AG08395 (cell line): ENCODE measurements around the gene VAMP4.
"Not testable (repeated sequence)": the region's sequence is repeated elsewhere in the genome, so short reads cannot be mapped to it uniquely, and the experiment has no call there.

Experiments
- DNase-seq: peaks from one replicate; pipeline ENCODE4 v3.0.0; 2012; ENCODE audit warnings: mixed read lengths, low spot score

The VAMP4 gene

DNA sequence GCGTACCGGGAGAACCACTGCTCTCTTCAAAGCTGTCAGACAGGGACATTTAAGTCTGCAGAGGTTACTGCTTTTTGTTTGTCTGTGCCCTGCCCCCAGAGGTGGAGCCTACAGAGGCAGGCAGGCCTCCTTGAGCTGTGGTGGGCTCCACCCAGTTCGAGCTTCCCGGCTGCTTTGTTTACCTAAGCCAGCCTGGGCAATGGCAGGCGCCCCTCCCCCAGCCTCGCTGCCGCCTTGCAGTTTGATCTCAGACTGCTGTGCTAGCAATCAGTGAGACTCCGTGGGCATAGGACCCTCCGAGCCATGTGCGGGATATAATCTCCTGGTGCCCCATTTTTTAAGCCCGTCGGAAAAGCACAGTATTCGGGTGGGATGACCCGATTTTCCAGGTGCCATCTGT, 46.1 kb downstream of the VAMP4 start:
- not testable (repeated sequence) for DNase-seq

DNA sequence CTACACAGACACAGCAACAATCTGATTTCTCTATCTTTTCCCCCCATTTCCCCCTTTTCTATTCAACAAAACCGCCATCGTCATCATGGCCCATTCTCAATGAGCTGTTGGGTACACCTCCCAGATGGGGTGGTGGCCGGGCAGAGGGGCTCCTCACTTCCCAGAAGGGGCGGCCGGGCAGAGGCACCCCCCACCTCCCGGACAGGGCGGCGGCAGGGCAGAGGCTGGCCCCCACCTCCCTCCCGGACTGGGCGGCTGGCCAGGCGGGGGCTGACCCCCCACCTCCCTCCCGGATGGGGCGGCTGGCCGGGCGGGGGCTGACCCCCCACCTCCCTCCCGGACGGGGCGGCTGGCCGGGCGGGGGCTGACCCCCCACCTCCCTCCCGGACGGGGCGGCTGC, 48.3 kb downstream of the VAMP4 start:
- DNase-seq, result not testable (repeated sequence)

DNA sequence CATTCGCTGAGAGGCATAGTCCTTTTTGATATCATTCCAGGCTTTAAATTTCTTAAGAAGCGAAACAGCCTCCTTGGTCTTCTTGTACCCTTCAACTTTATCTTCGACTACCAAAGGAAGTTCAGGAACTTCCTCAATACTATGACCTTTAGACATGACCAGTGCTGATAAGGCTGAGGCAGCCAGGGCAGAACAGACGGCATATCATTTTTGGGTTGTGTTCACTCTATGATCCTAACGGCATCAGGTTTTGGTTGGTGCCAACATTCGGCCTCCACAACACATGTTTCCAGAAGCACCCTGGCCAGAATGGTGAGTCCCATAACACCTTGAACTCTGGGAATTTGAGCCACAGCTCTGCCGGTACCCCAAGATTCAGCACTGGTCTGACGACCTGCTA, 58.0 kb downstream of the VAMP4 start:
- no peak for DNase-seq

DNA sequence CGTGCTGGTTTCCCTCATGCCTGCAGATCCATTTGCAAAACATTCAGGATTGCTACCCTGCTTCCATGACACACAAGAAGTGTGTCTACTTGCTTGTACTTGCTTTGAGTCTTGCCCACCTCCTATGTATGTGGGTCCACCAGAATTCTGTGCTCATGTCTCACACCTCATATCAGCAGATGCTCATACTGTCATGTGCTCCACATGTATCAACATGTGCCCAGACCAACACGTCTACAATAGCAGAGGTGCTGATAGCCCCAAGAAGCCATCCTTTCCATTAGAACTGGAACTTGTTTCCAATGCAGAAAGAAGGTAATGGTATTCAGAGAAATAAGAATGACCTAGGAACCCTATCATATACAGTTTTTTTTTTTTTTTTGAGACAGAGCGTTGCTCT, 61.5 kb downstream of the VAMP4 start:
- DNase-seq, result no peak

DNA sequence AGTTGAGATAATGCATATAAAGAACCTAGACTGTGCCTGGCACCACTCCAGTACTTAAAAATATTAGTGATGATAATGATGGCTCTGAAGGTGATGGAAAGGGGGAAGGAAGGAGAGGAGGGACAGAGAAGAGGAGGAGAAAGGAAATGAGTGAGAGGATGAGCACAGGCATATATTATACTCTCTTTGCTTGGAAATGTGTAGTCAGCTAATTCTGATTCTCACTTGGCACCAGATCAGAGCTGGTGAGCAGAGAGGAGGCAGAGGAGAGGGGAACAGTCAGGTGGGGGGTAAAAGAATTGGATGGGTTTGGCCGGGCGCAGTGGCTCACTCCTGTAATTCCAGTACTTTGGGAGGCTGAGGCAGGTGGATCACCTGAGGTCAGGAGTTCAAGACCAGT, 65.0 kb downstream of the VAMP4 start:
- no peak for DNase-seq

DNA sequence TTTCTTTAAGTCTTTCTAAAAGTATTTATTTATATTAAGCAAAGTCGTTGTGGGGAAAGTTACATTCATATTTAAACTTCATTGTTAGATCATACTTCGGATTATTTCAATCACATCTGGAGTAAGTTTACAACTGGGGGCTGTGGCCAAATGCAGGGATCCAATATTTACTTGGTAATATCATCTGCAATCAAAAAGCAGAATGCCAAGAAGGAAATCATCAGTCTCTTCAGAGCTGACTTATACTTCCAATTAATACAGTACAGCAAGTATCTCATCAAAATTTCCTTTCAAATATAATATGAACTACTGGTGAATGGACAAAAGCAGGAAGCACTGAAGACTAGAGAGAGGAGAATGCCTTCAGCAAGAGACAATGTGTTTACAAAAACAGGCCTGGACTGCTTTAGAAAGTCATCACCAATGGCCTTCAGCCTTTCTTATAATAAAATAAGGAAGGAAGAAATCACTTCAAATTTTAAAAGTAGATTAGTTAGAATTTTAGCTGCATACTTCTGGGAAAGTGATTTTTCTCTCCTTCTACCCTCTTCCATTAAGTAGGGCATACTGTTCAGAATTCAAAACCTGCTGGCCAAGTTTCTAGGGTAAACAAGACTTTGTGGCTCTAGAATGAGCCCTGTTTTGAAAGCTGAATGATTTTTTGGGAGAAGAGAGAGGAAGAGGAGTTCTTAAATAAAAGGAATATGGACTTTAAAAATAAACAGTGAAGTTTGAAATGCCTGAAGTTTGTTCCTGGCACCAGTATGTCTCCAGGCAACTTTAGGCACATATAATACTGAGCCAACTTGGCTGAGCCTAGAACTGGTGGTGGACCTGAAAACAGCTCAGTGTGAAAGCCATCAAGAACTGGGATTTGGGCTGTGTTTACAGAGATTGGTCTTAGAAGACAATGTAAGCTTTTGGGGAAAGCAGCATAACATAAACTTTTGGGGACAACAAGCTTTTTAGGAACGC, 67.1 kb downstream of the VAMP4 start:
- DNase-seq, result no peak

DNA sequence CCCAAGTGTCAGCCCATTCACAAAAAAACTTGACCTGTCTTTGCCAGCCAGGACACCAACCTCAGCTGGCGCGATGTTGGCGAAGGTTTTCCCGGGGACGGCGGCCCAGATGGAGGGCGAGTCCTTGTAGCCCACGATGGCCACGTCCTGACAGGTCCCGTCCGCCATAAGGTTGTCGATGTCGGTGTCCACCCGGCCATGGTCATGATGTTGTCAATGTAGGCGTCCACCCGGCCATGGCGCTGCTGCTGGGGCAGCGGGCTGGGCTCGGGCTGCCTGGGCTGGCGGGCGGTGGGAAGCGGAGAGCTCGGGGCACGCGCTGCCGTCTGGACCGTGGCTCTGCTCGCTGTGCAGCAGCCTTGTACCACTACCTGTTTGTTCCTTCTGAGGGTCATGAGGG, 71.1 kb downstream of the VAMP4 start:
- DNase-seq, result no peak

DNA sequence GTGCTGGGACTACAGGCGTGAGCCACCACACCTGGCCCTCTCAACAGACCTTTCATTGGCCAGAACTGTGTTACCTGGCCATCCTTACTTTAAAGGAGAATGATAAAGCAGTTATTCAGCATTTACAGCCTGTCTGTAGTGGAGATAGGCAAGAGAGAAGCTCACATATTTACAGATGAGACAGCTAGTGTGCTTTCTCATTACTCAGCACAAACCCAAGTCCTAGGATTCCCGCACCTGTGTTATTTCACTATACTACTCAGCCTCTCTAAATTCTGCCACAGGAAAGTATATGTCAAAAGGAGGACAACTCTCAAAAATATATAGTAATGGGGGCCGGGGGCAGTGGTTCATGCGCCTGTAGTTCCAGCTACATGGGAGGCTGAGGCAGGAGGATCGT, 73.5 kb downstream of the VAMP4 start:
- no peak for DNase-seq

DNA sequence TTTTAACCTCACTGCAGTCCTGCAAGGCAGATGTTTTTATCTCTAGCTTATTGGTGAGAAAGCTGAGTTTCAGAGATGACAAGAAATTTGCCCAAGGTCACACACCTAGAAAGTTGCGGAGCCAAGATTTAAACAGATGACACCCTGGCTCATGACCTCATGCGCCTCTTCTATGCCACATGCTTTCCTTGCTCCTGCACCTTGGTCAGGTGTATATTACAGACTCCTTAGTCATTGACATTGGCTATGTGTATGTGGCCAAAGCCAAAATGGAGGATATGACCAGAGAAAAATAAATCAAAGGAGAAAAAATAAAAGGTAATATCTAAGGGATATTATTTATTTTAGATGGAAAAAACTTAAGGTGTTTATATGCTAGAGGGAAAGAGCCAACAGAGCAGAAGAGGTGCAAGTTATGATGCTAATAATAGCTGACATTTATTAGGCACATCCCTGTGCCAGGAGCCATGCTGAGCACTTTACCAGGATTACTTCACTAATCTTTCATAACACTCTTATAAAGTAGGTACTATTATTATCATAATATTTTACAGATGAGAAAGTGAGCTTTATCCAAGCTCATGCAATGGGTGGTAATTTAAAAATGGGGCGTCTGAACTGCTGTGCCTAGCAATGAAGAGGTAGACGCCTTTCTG, 75.6 kb downstream of the VAMP4 start:
- no peak for DNase-seq

DNA sequence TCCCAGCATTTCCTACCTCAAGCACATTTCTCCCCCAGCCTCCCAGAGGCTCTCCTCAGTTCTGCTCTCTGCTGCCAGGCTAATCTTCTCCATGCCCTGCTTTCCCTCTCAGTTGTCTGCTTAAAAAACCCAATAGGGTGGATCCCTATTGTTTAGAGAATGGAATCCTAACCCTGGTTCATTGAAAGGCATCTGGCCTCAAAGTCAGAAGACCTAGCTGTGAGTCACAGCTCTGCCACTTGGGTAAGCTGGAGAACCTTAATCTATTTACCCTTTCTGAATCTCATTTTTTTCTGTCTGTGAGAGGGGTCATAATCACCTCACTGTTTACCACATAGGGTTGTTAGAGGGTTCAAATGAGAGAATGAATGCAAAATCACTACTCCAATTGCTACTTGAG, 76.9 kb downstream of the VAMP4 start:
- DNase-seq, result peak; percentile 45

DNA sequence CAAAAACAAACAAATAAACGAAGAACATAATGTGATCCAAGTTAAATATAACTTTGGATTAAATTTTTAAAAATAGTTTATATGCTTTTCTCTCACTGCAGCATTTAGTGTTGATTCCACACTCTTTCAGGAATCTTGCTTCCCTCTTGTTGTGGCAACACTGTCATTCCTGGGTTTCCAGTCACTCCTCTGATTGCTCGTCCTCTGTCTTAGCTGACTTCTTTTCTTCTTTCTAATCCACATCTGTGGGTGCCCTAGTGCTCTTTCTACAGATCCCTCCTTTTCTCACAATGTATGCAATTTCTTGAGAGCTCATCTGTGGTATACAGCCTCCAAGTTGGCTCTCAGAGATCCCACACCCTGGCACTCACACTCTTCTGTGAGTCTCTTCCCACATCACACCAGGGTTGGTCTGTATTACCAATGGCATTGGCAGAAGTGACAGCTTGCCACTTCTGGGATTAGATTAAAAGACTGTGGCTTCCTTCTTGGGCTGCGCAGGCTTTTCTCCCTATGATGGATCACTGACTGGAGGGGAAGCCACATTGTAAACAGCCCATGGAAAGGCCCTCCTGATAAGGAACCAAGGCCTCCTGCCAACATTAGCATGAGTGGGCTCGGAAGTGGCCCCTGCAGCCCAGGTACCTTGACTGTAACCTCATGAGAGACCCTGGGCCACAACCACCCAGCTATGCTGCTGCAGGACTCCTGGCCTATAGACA, 77.8 kb downstream of the VAMP4 start:
- DNase-seq, result peak; percentile 73

DNA sequence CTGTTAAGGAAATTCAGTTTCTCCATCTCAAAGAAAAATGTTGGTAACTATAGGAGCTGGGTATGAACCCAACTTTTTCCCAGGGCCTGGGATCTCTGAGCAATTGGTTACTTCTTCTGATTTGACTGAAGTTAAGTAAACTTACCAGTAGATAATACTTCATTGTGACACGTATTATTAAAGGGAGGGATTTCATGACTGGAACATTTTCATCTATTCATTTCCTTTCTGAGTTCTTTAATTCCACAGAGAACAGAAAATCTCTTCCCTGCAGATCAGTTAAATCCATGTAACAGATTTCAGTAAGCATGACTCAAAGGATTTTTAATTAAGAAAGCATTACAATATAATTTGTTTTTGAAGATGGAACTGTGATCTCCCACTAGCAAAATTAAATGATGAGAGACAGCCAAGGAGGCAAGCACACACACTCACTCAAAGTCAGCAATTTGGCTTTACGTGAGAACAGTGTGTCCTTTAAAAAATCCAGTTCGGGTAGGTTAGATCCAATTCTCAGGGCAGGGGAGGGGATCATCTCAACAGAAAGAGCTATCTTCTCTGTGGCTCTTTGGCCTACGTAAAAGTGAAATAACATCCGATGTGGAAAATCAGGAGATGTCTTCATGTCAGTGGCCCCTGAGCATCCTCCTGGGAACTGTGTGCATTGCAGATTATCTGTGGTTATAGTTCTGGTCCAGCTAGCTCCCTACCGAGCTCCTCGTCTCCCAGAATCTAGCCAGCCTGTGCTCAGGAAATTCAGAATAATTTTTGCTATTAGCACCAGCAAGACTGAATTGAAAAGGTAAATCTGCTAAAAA, 78.6 kb downstream of the VAMP4 start:
- peak; percentile 18 for DNase-seq

DNA sequence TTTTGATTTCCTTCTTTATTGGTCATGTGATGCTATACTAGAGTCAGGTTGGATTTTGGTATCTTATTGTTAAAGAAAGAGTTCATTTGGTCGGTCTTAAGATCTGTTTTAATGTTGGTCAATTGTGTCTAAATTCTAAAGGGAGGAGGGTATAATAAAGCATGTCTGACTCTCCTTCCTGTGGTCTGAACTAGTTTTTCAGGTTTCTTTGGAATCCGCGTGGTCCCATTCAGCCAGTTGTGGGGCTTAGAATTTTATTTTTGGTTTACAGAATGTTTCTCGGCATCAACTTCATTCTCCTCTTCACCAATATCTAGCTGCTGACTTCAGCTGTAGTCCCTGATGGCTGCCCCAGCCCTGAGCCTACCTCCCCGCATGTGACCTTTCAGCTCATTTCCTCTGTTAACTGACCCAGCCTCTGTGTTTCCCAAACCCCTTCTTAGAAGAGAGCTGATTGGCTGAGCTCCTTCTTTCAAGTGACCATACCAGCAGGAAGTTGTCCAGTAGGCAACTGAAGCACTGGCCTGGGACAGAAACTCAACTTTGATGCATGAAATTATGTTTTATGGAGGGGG, 80.7 kb downstream of the VAMP4 start:
- DNase-seq, result no peak

DNA sequence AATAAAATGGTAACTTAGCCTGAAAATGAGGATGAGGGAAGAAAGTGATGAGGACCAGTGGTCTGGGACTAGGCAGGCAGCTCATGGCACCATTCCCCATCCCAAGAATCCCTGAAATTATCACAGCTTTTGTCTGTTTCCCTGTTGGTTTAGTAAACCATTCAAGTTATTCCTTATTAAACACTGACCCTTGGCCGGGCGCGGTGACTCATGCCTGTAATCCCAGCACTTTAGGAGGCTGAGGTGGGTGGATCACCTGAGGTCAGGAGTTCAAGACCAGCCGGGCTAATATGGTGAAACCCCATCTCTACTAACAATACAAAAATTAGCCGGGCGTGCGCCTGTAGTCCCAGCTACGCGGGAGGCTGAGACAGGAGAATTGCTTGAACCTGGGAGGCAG, 85.7 kb downstream of the VAMP4 start:
- DNase-seq, result not testable (repeated sequence)

DNA sequence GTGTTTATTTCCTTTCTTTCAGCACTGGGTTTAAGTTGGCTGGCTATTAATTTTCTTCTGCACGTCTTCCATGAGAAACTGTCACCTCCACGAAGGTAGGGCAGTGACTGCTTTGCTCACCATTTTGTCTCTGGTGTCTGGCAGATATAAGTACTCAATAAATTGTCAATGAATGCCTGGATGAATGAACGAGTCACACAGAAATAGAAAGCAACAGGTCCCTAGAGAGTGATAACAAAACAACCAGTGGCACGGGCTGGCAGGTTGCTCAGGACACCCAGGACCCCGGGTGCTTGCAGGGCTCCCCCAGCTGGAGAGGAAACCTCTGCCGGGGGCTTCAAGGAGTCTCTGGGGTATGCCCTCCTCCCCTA, 86.1 kb downstream of the VAMP4 start:
- no peak for DNase-seq

DNA sequence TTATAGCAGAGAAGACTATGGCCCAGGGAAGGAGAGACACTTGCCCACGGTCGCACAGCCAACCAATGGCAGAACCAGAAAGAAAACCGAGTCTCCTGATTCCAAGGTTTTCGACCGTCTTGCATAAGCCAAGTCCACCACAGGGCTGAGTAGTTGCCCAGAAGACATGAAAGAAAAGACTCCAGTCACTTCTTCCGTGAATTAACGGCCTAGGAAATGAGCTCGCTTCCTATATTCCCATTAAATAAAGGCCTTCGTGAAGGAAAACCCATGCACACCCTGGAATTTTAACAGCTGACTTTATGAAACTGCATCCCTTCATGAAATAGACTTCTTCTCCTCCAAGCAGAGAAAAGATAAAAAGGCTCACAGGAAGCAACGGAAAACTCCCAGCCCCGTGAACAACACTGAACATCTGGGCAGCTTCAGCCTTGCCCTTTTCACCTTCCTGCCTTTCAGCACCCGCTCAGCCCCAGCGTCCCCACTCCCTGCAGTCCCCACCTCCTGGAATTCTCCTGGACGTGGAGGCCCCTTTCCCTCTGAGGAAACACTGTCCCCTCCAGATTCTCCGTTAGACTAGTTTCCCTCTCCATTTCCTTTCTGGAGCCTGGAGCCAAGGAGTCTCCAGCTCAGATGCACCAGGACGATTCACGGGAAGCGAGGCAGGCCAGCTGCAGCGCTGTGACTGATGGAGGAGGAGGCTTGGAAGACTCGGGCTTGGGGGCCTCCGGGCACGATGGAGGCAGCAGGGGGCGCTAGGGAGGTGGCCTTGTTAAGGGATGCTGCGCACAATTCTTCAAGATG, 86.7 kb downstream of the VAMP4 start:
- peak; percentile 59 for DNase-seq

DNA sequence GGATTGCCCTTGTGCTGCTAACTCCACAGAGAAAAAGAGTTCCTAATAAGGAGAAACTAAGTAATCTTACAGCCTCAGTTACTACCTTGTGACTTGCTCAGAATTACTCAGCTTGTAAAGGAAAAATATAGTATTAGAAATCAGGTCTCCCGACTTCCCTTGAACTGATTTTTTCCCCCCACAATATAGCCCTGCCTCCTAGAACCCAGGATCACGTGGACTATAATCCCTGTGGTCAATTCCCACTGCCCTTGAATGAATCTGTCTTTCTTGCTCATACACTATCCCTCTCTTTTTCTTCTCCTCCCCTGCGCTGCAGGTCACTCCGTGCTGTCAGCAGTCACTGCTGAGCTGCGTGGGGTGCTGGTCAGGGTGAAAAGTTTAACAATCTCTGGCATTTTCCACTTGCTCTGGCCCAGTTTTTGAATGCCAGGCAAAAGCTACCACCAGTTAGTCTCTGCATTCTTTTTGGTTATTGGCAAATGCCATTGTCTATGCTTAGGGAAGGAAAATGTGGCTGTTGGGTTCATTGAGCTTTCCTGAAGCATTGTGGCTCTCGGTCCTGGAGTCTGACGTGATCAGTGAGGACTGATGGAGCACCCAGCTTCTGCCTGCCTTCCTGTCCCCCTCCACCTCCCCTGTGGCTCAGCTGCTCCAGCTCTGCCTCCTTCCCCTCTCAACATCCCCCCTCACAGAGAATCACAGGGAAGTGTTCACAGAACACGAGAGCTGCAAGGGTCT, 87.5 kb downstream of the VAMP4 start:
- DNase-seq, result peak; percentile 49

DNA sequence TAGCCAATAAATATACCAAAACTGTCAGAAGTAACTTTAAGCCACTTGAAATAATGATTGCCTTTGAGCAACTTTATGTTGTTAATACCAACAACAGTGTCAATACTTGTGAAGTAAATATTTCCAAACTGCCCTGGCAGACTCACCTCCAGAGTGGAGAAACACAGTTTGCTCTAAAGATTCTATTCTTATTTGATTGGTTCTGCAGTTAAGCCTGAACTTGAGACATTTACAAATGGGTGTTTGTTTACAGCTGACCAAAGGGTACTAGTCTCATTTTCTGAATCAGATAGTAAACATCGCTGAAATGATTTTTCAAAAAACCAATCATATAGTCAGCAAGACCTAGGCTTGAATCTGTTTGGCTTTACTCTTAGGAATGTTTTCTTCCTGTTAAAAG, 88.1 kb downstream of the VAMP4 start:
- no peak for DNase-seq

DNA sequence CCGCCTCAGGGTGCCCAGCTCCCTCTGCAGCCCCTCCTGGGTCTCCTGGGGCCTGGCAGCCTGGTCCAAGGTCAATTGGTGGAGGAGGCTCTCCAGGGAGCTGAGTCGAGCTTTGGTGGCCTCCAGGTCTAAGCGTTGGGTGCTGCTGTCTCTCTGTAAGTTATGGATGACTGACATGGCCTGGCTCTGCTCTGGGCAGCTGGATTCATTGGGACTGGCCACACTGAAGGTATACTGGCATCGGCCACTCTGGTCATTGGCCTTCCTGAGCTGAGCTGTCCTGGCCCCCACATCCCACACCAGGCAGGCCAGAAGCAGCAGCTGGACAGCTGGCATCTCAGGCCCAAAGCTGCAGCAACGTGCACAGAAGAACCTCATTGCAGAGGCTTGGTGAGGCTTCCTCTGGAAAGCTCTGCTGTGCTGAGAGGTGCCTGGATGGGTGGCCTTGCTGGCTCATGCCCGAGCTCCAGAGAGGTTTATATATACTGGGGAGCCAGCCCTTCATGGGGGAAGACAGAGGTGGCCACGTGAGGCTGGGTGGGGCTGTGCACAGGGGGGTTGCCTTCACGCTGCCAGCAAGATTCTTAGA, 89.5 kb downstream of the VAMP4 start, which contains the start of gene MYOC:
Gene MYOC (minus strand): TSS at position 455 of the 589 bp plus-strand sequence. CDS start 77 bp downstream, at position 378.
- no peak for DNase-seq
